Peyer's patch (tissue), 4 donors: ENCODE data around the gene POLA1. TPM values are rescaled to one million over a fixed set of nuclear protein-coding genes. Genes with fewer than 3 reads are reported as not detected.

Source experiments
- DNase-seq, 3 donors: peaks; one replicate each; pipeline ENCODE4 v3.0.0-alpha.2; 2017 to 2019
- H3K27ac ChIP-seq, 4 donors: fragments of 200-600 bp; sonication (generic); one replicate each; pipeline ENCODE4 v1.5.1; 2016 to 2019
- H3K27me3 ChIP-seq, 2 donors: fragments of 200-600 bp; sonication (generic); one replicate each; pipeline ENCODE4 v1.5.1; 2019
- H3K36me3 ChIP-seq, 3 donors: fragments of 200-600 bp; sonication (generic); one replicate each; pipeline ENCODE4 v1.5.1; 2016 to 2019
- H3K4me1 ChIP-seq, 4 donors: fragments of 200-600 bp; sonication (generic); one replicate each; pipeline ENCODE4 v1.5.1; 2016 to 2019
- H3K4me3 ChIP-seq, 4 donors: fragments of 200-600 bp; sonication (generic); 1 replicate in 3 of 4; 2 replicates in 1 of 4; pipeline ENCODE4 v1.5.1; 2016 to 2019; ENCODE audit warnings: mild to moderate bottlenecking in 1 of 4
- H3K9me3 ChIP-seq, 4 donors: fragments of 200-600 bp; sonication (generic); one replicate each; pipeline ENCODE4 v1.5.1; 2016 to 2019; ENCODE audit warnings: mild to moderate bottlenecking in 1 of 4
- POLR2A ChIP-seq, 2 donors: fragments of 450-650 bp; IDR thresholded peaks; one replicate each; pipeline ENCODE4 v1.5.1; 2017; ENCODE audit warnings: antibody characterized with exemption in 2 of 2, mild to moderate bottlenecking in 2 of 2, moderate library complexity in 2 of 2
- total RNA-seq, 4 donors: library from RNA; depleted of rRNA; stranded (reverse); fragments of >200 nt; gene quantifications; one replicate each; pipeline ENCODE4 v1.1.0, GENCODE V29; 2016
- TF ChIP-seq, protein P1 (sequence below), 6 experiments: fragments of 450-650 bp in 4 of 6; fragments of 200-600 bp in 2 of 6; sonication (generic) in 1 of 6; IDR thresholded peaks; one replicate each; pipeline ENCODE4 v1.5.1; 2017 to 2019; ENCODE audit warnings: antibody characterized with exemption in 6 of 6, mild to moderate bottlenecking in 3 of 6, moderate library complexity in 1 of 6

POLA1 gene
- total RNA-seq, 4 donors from 2014 or later, result 5.3 to 51.2 (median 9.5) TPM

DNA sequence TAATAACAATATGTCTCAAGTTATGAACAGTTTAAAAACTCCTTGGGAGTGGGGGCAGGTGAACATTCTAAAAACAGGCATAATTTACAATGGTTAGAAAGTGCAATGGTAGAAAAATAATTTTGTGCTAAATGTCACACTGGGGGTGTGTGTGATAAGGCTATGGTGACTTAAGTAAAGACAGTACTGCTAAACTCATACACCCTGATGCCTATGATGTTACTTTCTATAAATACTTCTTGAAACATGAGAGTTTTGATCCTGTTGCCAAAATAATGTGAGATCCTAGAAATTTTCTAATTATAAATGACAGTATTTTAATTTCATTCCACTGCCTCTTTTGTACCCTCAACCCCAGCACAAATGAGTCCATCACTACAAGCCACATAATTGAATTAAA lies 144.2 kb downstream of the POLA1 start:
- DNase-seq, result no peak
- Histone ChIP-seq H3K4me3 (no peak overlapping the region), H3K27me3 (no peaks in the 10 kb centered on the region), H3K4me1 (no peaks in the 10 kb centered on the region), H3K27ac (no peak overlapping the region), H3K36me3 (no peaks in the 10 kb centered on the region), H3K9me3 (no peaks in the 10 kb centered on the region)
- TF ChIP-seq, protein P1, sequence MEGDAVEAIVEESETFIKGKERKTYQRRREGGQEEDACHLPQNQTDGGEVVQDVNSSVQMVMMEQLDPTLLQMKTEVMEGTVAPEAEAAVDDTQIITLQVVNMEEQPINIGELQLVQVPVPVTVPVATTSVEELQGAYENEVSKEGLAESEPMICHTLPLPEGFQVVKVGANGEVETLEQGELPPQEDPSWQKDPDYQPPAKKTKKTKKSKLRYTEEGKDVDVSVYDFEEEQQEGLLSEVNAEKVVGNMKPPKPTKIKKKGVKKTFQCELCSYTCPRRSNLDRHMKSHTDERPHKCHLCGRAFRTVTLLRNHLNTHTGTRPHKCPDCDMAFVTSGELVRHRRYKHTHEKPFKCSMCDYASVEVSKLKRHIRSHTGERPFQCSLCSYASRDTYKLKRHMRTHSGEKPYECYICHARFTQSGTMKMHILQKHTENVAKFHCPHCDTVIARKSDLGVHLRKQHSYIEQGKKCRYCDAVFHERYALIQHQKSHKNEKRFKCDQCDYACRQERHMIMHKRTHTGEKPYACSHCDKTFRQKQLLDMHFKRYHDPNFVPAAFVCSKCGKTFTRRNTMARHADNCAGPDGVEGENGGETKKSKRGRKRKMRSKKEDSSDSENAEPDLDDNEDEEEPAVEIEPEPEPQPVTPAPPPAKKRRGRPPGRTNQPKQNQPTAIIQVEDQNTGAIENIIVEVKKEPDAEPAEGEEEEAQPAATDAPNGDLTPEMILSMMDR (IDR thresholded peaks at IDR 0.05), result no peak
- TF ChIP-seq POLR2A (IDR thresholded peaks at IDR 0.05), result no peak

DNA sequence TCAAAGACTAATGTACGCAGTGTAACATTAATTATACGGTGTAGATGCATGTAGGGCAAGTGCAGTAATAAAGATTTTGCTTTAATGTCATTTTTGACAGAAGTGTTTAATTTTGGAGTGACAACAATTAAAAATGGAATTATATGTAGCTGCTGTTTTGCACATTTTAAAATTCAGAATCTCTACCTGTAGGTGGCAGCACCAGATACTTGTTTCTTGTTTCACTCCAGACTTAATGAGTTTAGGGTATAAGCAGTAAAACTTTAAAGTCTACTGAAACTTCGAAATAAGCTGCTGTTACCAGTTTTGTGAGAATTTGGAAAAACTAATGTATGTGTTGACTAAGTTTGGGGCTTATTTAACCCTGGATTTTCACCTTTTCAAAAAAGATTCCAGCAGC lies 144.9 kb downstream of the POLA1 start:
- no peak overlapping the region for H3K27ac ChIP-seq
- H3K9me3 ChIP-seq, result no peaks in the 10 kb centered on the region
- H3K27me3 ChIP-seq, result no peaks in the 10 kb centered on the region
- DNase-seq, result no peak
- no peak for TF ChIP-seq POLR2A (IDR thresholded peaks at IDR 0.05)
- TF ChIP-seq, protein P1 (IDR thresholded peaks at IDR 0.05), result peak; percentile 13 to 60 (median 40)
- H3K4me3 ChIP-seq, result no peak overlapping the region
- H3K4me1 ChIP-seq, result no peaks in the 10 kb centered on the region
- no peaks in the 10 kb centered on the region for H3K36me3 ChIP-seq

DNA sequence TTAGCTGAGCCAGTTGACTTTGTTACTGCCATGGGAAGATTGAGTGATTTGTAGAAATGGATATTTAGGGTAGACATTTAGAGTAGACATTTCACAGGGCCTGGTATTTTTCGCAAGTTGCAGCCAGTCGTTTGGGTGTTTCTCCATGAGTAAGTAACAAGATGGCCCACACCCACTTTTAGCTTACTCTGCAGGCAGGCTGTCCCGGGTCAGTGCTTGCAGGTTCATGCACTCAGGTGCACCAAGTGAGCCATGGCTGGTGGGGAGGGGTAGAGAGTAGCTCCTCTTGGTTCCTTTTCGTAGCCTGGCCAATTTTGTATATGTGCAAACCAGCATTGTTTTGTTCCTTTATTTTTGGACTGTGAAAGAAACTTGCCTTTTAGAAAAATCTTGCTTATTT lies 145.6 kb downstream of the POLA1 start:
- TF ChIP-seq, protein P1 (IDR thresholded peaks at IDR 0.05), result no peak
- TF ChIP-seq POLR2A (IDR thresholded peaks at IDR 0.05), result no peak
- no peak for DNase-seq
- Histone ChIP-seq H3K4me3 (no peak overlapping the region), H3K27ac (no peak overlapping the region), H3K27me3 (no peaks in the 10 kb centered on the region), H3K4me1 (no peaks in the 10 kb centered on the region), H3K36me3 (no peaks in the 10 kb centered on the region), H3K9me3 (no peaks in the 10 kb centered on the region)

DNA sequence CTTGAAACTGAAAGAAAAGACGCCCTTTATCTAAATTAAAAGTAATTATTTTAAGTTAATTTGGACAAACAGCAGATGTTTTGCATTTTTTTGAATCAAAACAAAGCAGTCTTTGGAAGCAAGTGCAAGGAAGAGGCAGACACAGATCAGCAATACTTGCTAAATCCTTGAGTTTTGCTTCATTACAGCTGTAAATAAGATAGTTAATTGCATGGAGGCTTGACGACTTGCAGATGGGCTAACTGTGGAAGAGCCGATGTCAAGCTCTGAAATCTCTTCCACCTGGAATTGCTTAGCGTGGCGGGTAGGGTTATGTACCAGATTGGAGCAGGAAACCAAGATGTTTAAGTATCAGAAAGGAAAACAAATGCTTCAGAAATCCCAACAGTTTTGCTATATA lies 148.8 kb downstream of the POLA1 start:
- Histone ChIP-seq H3K27me3 (no peaks in the 10 kb centered on the region), H3K9me3 (no peaks in the 10 kb centered on the region), H3K27ac (no peak overlapping the region), H3K4me3 (no peak overlapping the region), H3K36me3 (no peaks in the 10 kb centered on the region), H3K4me1 (no peaks in the 10 kb centered on the region)
- no peak for DNase-seq
- TF ChIP-seq POLR2A (IDR thresholded peaks at IDR 0.05), result no peak

DNA sequence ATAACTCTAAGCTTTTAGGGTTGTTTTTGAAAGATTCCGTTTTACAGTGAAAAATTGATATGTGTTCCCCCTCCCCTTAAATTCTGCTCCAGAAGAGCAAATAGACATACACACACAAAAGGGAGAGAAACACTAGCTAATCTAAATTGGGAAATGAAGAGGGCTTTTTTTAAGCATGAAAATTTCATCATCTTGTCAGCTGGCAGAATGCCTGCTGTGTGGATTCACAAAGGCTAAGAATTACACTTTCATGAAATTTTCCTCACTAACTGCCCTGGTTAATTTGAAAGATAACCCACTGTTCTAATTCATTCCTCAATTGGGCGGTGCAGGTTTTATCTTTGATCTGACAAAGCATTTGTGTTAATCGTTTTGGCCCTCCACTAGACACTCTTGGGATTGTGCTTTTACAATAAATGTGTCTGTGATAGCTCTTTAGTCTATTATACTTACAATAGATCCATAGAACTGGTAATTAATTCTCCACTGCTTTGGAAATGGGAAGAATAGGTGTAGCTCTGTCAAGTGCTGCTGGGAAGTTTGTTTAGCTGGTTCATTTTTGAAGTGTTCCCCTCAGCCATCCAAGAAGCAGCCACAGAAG lies 152.9 kb downstream of the POLA1 start:
- TF ChIP-seq POLR2A (IDR thresholded peaks at IDR 0.05), result no peak
- TF ChIP-seq, protein P1 (IDR thresholded peaks at IDR 0.05), result no peak
- H3K9me3 ChIP-seq, result no peaks in the 10 kb centered on the region
- no peak for DNase-seq
- H3K4me3 ChIP-seq, result no peak overlapping the region
- no peaks in the 10 kb centered on the region for H3K36me3 ChIP-seq
- no peak overlapping the region for H3K27ac ChIP-seq
- H3K27me3 ChIP-seq, result no peaks in the 10 kb centered on the region
- no peaks in the 10 kb centered on the region for H3K4me1 ChIP-seq

DNA sequence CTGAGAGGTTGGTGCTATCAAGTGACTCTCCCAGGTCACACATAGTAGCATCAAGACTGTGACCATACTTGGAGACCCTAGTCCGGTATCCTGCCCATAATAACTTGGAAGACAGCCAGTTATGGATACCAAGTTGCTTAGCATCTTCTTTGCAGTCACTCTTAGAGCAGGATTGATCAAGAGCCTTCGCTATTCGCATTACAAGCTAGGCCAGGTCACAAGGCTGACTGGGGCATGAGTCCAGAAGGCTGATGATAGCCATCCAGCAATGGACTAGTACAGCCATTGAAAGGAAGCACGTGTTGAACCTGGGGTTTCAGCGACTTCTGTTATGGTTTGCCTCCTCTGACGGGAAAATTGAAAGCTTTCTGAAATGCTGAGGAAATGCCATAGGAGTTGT lies 157.6 kb downstream of the POLA1 start:
- no peak for DNase-seq
- no peak for TF ChIP-seq POLR2A (IDR thresholded peaks at IDR 0.05)
- TF ChIP-seq, protein P1 (IDR thresholded peaks at IDR 0.05), result no peak
- no peaks in the 10 kb centered on the region for H3K9me3 ChIP-seq

More for the DNA sequence above, 157.6 kb downstream of the POLA1 start:
- Histone ChIP-seq H3K4me3 (no peak overlapping the region), H3K27me3 (no peaks in the 10 kb centered on the region), H3K4me1 (no peaks in the 10 kb centered on the region), H3K36me3 (no peaks in the 10 kb centered on the region), H3K27ac (no peak overlapping the region)
